Bronchial smooth muscle cell (primary cell): ENCODE measurements around the gene HEATR5B. TPM values are rescaled to one million over a fixed set of nuclear protein-coding genes. Genes with fewer than 3 reads are reported as not detected.

Experiments used
- total RNA-seq: library from RNA; depleted of rRNA; stranded (reverse); fragments of >200 nt; gene quantifications from 2 replicates; pipeline ENCODE4 v1.2.1, GENCODE V29; 2014

The HEATR5B gene
- 13.8 and 13.9 TPM in 2 replicates for total RNA-seq

GRCh38 chr2:37083873-37084794 is at the start of gene HEATR5B, which contains the start of gene GPATCH11:
HEATR5B (minus strand) TSS chr2:37084372; CDS start chr2:37083414, 958 bp downstream.
GPATCH11 (plus strand) TSS chr2:37084518; CDS start chr2:37088382, 3,864 bp downstream.

GRCh38 chr2:36966370-36967235 is 117.6 kb downstream of the HEATR5B start, which contains the start of gene STRN:
STRN (minus strand) TSS chr2:36966536; CDS start chr2:36966463, 73 bp downstream.

Other genes starting within 250 kb of the HEATR5B start
- 10.1 and 11.7 TPM in 2 replicates for gene STRN, start 117.8 kb downstream of the HEATR5B start, total RNA-seq
- gene GPATCH11, start 146 bp upstream of the HEATR5B start, total RNA-seq = 3.2 and 3.7 TPM in 2 replicates
- 13.4 and 21.9 TPM in 2 replicates for gene EIF2AK2, start 72.6 kb upstream of the HEATR5B start, total RNA-seq
- gene SULT6B1, start 104.3 kb upstream of the HEATR5B start, total RNA-seq = not detected in 2 replicates
- gene CEBPZOS, start 112.1 kb upstream of the HEATR5B start, total RNA-seq = 6.5 and 15.4 TPM in 2 replicates
- 41.5 and 54.3 TPM in 2 replicates for gene CEBPZ, start 147.2 kb upstream of the HEATR5B start, total RNA-seq
- 14.0 and 15.9 TPM in 2 replicates for gene NDUFAF7, start 147.3 kb upstream of the HEATR5B start, total RNA-seq
- 44.3 and 46.2 TPM in 2 replicates for gene PRKD3, start 240.5 kb upstream of the HEATR5B start, total RNA-seq